Measurements from ENCODE around the gene ATP5MC3.

Gene ATP5MC3

DNA sequence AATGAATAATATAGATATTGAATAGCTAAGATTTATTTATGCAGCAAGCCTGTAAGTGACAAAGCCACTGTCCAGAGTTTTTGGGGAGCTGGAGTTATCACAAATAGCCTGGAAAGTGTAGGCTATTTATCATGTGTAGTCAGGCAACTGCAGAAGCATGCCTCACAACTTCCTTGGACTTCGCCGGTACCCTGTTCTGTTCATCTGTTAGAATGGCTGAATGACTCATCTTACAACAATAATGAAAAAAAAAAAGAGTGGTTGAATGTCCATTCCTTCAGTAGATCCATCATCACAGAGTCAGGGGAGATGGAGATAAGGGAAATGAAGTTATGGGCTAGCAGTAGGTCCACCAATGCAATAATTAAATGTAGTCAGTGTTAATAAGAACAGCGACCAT, 24.0 kb upstream of the ATP5MC3 start:
- no peak for ATAC-seq

DNA sequence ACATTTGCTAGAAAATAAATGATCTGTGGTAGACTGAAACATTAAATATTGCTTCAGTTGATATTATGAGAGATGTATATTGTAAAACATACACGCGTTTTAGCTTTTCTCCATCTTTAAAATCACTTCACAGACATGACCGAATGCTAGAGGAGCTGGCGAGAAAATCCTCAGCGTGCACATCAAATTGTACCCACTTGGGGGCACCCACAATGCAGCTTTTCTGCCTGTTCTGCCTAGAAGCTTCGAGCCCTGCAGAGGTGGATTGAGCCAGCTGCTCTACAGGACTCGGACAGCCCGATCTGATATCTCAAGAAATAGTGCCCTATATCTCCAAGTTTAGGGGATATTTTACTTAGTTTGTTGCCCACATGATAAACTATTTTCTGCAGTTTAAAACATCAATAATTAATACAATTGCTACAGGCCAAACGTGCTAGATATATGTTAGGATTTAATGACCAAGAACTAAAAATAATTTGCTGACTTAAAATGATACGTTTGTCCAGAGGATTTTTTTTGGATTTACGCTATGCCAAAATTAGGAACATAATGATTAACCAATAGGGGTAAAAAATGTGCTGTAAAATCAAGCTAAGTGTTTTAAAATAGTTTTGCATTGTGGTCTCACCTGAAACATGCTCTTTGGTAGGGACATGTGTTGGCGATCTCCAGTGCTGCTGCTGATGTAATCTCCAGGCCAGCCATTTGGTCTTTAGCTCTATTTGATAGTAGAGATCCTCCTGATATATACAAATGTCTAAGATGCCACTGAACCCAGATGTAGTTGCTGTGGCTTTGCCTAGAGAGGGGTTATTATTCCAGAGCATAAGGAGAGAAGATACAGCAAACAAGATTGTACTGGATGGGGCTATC, 22.3 kb upstream of the ATP5MC3 start:
- peak; percentile 100 for ATAC-seq
- TF ChIP-seq, protein P1, sequence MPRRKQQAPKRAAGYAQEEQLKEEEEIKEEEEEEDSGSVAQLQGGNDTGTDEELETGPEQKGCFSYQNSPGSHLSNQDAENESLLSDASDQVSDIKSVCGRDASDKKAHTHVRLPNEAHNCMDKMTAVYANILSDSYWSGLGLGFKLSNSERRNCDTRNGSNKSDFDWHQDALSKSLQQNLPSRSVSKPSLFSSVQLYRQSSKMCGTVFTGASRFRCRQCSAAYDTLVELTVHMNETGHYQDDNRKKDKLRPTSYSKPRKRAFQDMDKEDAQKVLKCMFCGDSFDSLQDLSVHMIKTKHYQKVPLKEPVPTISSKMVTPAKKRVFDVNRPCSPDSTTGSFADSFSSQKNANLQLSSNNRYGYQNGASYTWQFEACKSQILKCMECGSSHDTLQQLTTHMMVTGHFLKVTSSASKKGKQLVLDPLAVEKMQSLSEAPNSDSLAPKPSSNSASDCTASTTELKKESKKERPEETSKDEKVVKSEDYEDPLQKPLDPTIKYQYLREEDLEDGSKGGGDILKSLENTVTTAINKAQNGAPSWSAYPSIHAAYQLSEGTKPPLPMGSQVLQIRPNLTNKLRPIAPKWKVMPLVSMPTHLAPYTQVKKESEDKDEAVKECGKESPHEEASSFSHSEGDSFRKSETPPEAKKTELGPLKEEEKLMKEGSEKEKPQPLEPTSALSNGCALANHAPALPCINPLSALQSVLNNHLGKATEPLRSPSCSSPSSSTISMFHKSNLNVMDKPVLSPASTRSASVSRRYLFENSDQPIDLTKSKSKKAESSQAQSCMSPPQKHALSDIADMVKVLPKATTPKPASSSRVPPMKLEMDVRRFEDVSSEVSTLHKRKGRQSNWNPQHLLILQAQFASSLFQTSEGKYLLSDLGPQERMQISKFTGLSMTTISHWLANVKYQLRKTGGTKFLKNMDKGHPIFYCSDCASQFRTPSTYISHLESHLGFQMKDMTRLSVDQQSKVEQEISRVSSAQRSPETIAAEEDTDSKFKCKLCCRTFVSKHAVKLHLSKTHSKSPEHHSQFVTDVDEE (CRISPR knock-in tag; IDR thresholded peaks at IDR 0.05), result no peak
- TF ChIP-seq PPARA (CRISPR knock-in tag; IDR thresholded peaks at IDR 0.05; ENCODE audit: borderline replicate concordance) (no peak), GLIS3 (CRISPR knock-in tag; IDR thresholded peaks at IDR 0.05) (no peak), ZFP3 (CRISPR knock-in tag; IDR thresholded peaks at IDR 0.05) (no peak), ZFP30 (CRISPR knock-in tag; IDR thresholded peaks at IDR 0.05) (no peak), ZC3H10 (CRISPR knock-in tag; IDR thresholded peaks at IDR 0.05) (no peak), BACH2 (CRISPR knock-in tag; IDR thresholded peaks at IDR 0.05; ENCODE audit: borderline replicate concordance) (no peak), ISL1 (CRISPR knock-in tag; IDR thresholded peaks at IDR 0.05) (no peak), OSR1 (CRISPR knock-in tag; IDR thresholded peaks at IDR 0.05) (no peak), ZNF8 (CRISPR knock-in tag; IDR thresholded peaks at IDR 0.05) (no peak), RARB (CRISPR knock-in tag; IDR thresholded peaks at IDR 0.05) (no peak), ZNF70 (CRISPR knock-in tag; IDR thresholded peaks at IDR 0.05) (no peak), TOX (CRISPR knock-in tag; IDR thresholded peaks at IDR 0.05; ENCODE audit: borderline replicate concordance) (no peak), TCF4 (CRISPR knock-in tag; IDR thresholded peaks at IDR 0.05; ENCODE audit: borderline replicate concordance) (no peak; the same call in 1 of the 2 replicates), ZNF565 (CRISPR knock-in tag; conservative IDR thresholded peaks at IDR 0.05; ENCODE audit: low read depth) (no peak)
- TF ChIP-seq, protein P2, sequence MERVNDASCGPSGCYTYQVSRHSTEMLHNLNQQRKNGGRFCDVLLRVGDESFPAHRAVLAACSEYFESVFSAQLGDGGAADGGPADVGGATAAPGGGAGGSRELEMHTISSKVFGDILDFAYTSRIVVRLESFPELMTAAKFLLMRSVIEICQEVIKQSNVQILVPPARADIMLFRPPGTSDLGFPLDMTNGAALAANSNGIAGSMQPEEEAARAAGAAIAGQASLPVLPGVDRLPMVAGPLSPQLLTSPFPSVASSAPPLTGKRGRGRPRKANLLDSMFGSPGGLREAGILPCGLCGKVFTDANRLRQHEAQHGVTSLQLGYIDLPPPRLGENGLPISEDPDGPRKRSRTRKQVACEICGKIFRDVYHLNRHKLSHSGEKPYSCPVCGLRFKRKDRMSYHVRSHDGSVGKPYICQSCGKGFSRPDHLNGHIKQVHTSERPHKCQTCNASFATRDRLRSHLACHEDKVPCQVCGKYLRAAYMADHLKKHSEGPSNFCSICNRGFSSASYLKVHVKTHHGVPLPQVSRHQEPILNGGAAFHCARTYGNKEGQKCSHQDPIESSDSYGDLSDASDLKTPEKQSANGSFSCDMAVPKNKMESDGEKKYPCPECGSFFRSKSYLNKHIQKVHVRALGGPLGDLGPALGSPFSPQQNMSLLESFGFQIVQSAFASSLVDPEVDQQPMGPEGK (CRISPR knock-in tag; IDR thresholded peaks at IDR 0.05; ENCODE audit: borderline replicate concordance), result no peak
- TF ChIP-seq, protein P3, sequence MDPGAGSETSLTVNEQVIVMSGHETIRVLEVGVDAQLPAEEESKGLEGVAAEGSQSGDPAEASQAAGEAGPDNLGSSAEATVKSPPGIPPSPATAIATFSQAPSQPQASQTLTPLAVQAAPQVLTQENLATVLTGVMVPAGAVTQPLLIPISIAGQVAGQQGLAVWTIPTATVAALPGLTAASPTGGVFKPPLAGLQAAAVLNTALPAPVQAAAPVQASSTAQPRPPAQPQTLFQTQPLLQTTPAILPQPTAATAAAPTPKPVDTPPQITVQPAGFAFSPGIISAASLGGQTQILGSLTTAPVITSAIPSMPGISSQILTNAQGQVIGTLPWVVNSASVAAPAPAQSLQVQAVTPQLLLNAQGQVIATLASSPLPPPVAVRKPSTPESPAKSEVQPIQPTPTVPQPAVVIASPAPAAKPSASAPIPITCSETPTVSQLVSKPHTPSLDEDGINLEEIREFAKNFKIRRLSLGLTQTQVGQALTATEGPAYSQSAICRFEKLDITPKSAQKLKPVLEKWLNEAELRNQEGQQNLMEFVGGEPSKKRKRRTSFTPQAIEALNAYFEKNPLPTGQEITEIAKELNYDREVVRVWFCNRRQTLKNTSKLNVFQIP (CRISPR knock-in tag; IDR thresholded peaks at IDR 0.05; ENCODE audit: borderline replicate concordance, low read depth), result no peak
- TF ChIP-seq, protein P4, sequence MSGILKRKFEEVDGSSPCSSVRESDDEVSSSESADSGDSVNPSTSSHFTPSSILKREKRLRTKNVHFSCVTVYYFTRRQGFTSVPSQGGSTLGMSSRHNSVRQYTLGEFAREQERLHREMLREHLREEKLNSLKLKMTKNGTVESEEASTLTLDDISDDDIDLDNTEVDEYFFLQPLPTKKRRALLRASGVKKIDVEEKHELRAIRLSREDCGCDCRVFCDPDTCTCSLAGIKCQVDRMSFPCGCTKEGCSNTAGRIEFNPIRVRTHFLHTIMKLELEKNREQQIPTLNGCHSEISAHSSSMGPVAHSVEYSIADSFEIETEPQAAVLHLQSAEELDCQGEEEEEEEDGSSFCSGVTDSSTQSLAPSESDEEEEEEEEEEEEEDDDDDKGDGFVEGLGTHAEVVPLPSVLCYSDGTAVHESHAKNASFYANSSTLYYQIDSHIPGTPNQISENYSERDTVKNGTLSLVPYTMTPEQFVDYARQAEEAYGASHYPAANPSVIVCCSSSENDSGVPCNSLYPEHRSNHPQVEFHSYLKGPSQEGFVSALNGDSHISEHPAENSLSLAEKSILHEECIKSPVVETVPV (CRISPR knock-in tag; IDR thresholded peaks at IDR 0.05), result no peak

More for the DNA sequence above, 24.0 kb upstream of the ATP5MC3 start:
- TF ChIP-seq ZFP3 (CRISPR knock-in tag; IDR thresholded peaks at IDR 0.05) (no peak), OSR1 (CRISPR knock-in tag; IDR thresholded peaks at IDR 0.05) (no peak), ZFP30 (CRISPR knock-in tag; IDR thresholded peaks at IDR 0.05) (no peak), GLIS3 (CRISPR knock-in tag; IDR thresholded peaks at IDR 0.05) (no peak), ZNF565 (CRISPR knock-in tag; conservative IDR thresholded peaks at IDR 0.05; ENCODE audit: low read depth) (no peak), TOX (CRISPR knock-in tag; IDR thresholded peaks at IDR 0.05; ENCODE audit: borderline replicate concordance) (no peak), ARNTL (CRISPR knock-in tag; IDR thresholded peaks at IDR 0.05; ENCODE audit: borderline replicate concordance, low read depth) (no peak), BACH2 (CRISPR knock-in tag; IDR thresholded peaks at IDR 0.05; ENCODE audit: borderline replicate concordance) (no peak), ISL1 (CRISPR knock-in tag; IDR thresholded peaks at IDR 0.05) (no peak)
- TF ChIP-seq, protein P1 (CRISPR knock-in tag; IDR thresholded peaks at IDR 0.05), result no peak
- TF ChIP-seq, protein P5, sequence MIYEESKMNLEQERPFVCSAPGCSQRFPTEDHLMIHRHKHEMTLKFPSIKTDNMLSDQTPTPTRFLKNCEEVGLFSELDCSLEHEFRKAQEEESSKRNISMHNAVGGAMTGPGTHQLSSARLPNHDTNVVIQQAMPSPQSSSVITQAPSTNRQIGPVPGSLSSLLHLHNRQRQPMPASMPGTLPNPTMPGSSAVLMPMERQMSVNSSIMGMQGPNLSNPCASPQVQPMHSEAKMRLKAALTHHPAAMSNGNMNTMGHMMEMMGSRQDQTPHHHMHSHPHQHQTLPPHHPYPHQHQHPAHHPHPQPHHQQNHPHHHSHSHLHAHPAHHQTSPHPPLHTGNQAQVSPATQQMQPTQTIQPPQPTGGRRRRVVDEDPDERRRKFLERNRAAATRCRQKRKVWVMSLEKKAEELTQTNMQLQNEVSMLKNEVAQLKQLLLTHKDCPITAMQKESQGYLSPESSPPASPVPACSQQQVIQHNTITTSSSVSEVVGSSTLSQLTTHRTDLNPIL (CRISPR knock-in tag; IDR thresholded peaks at IDR 0.05; ENCODE audit: low read depth), result no peak
- TF ChIP-seq, protein P2 (CRISPR knock-in tag; IDR thresholded peaks at IDR 0.05; ENCODE audit: borderline replicate concordance), result no peak
